PFSK-1 (cell line): ENCODE measurements around the gene C10orf71.

Source experiments
- REST ChIP-seq, 2 experiments: IDR thresholded peaks; 2 replicates each; pipeline versions ENCODE4 v1.6.1 to v1.8.0; 2011 to 2012; ENCODE audit warnings: low read depth in 2 of 2, low read length in 2 of 2, control low read depth in 1 of 2, inconsistent platforms in 1 of 2, mild to moderate bottlenecking in 1 of 2, moderate library complexity in 1 of 2; ENCODE audit not compliant: insufficient read depth in 1 of 2
- TAF1 ChIP-seq: IDR thresholded peaks from 2 replicates; pipeline ENCODE4 v1.6.1; 2012; ENCODE audit warnings: low read length, control low read depth, borderline replicate concordance; ENCODE audit not compliant: insufficient read depth

DNA sequence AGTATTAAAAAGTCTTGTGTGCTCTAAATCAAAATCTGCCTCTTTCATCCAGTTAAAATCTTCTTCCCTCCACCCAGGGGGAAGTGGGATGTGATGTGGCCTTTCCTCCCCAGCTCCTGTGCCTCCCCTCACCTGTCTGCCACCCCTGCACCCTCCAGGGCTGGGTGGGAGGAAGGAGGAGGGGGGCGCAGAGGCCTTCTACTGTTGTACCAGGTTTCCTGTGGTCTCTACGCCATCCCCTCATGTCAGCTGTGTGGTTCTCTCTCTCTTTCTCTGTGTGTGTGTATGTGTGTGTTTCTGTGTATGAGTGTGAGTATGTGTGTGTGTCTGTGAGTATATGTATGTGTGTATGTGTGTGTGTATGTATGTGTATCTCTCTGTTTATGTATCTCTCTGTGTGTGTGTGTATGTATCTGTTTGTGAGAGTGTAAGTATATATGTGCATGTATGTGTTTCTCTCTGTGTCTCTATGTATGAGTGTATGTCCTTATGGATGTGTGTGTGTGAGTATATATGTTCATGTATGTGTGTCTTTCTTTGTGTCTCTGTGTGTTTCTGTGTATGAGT is 45.5 kb upstream of the C10orf71 start:
- no peak for TF ChIP-seq TAF1
- no peak for TF ChIP-seq REST (IDR thresholded peaks at IDR 0.05; ENCODE audit: insufficient read depth in 1 of 2, low read depth in 2 of 2, low read length in 2 of 2)
